ENCODE measurements around the gene NTM.

Gene NTM

DNA sequence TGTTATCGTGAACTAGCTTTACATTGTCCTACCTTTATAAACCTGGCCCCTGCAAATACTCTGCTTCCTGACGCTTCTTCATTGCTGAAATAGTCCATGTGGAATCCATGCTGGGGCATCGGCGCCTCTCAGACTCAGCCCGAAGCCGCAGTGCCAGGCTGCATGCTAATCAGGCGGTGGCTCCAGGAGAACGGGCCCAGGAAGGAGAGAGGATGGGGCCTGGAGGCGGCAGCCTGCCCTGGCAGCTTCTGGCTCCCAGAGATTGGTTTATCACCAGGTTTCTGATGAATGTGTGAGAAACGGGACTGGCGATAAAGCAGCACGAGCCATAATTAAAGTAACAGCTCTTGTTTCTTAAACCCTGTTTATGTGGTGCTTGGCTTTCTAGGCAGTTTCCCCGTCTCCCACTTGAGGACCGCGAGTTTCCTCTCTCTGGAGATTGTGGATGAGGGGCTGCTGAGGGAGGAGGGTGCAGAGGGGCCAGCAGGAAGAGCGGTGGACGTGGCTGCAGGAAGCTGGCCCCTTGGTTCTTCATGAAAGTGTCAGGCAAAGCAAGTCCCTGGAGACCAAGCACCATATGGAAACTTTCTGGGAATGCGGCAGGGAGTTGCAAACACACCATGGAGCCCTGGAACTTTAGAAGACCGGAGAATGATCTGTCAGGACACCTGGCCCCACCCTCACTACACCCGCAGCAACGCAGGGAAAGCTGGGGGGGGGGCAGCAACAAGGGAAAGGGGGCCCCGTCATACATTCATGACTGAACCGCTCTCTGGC is 93.4 kb downstream of the NTM start:
- no peaks in the 10 kb centered on the region for H3K9me3 ChIP-seq (ENCODE audit: control insufficient read depth, low read length)
- no peak overlapping the region for H3K4me3 ChIP-seq (ENCODE audit: extremely low read depth, insufficient read depth, low read length, poor library complexity, severe bottlenecking)
- no peak overlapping the region for H3K27ac ChIP-seq (ENCODE audit: low read depth, low read length, severe bottlenecking)
- H3K4me1 ChIP-seq (ENCODE audit: control insufficient read depth, insufficient read depth, low read length, poor library complexity, severe bottlenecking): peaks cover 7% of the 10 kb centered on the region
- no peaks in the 10 kb centered on the region for H3K36me3 ChIP-seq (ENCODE audit: control insufficient read depth, insufficient read depth, low read length)
- 70% methylated on average over 16 to 20 of the region's 23 CpGs for WGBS, 2 experiments (ENCODE audit: insufficient coverage in 2 of 2)

DNA sequence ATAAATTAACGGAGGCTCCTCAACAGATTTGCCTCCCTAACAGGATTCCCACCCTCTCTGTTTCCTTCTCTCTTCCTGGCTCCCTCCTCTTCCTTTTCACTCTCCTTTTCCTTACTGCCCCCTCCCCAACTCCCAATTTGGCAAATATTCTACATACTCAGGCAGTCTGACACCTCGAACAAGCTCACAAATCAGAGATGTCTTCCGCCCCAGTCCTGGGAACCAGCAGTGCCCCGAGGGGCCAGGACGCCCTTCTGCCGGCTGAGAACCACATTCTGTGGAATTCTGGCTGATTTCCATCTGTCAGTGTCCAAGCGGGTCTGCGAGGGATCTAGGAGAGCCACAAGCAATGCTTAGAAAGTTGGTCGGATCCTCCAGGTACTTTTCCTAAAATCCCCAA is 94.0 kb downstream of the NTM start:
- no peaks in the 10 kb centered on the region for H3K36me3 ChIP-seq (ENCODE audit: control insufficient read depth, insufficient read depth, low read length)
- H3K4me1 ChIP-seq (ENCODE audit: control insufficient read depth, insufficient read depth, low read length, poor library complexity, severe bottlenecking): peaks cover 7% of the 10 kb centered on the region
- H3K9me3 ChIP-seq (ENCODE audit: control insufficient read depth, low read length): no peaks in the 10 kb centered on the region
- no peak overlapping the region for H3K27ac ChIP-seq (ENCODE audit: low read depth, low read length, severe bottlenecking)
- 70 to 77% methylated on average over 8 of the region's 9 CpGs for WGBS, 2 experiments (ENCODE audit: insufficient coverage in 2 of 2)
- no peak overlapping the region for H3K4me3 ChIP-seq (ENCODE audit: extremely low read depth, insufficient read depth, low read length, poor library complexity, severe bottlenecking)

DNA sequence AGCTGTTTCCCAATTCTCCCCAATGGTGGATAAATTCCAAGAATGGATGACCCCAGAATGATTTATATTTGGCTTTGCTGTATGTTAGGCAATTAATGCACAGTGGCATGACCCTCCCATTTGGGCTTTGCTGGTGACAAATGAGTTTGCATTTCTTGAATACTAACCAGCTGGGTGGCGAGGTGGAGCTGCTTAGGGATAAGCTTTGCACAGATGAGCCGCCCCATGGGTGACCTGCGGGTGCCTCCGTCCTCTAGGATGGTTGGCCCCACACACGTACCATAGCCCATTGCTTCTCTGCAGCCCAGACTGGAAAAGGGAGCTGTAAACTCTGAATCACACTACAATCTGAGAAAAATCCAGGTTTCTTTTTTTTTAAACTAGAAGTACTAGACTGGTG is 94.6 kb downstream of the NTM start:
- no peaks in the 10 kb centered on the region for H3K36me3 ChIP-seq (ENCODE audit: control insufficient read depth, insufficient read depth, low read length)
- no peaks in the 10 kb centered on the region for H3K9me3 ChIP-seq (ENCODE audit: control insufficient read depth, low read length)
- peaks cover 7% of the 10 kb centered on the region for H3K4me1 ChIP-seq (ENCODE audit: control insufficient read depth, insufficient read depth, low read length, poor library complexity, severe bottlenecking)
- no peak overlapping the region for H3K4me3 ChIP-seq (ENCODE audit: extremely low read depth, insufficient read depth, low read length, poor library complexity, severe bottlenecking)
- no peak overlapping the region for H3K27ac ChIP-seq (ENCODE audit: low read depth, low read length, severe bottlenecking)
- 80 to 100% methylated on average over 2 to 4 of the region's 5 CpGs for WGBS, 2 experiments (ENCODE audit: insufficient coverage in 2 of 2)

DNA sequence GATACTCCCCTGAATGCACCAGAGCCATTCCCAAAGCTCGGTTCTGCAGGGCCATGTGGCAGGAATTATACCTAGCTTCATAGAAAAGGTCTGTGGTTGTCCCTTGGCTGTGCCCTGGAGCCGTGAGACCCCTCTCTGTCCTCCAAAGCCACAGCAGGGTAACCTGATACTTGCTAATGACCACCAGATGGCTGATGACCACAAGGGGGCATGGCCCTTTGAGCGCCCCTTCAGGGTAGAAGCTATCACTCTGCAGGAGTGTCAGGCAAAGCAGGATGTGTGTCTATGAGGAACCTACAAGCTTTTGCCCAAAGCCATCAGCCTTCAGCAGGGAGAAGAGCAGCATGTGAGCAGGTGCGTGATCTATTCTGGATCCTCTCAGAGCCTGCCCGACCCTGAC is 95.3 kb downstream of the NTM start:
- 43 to 44% methylated on average over 4 to 5 of the region's 5 CpGs for WGBS, 2 experiments (ENCODE audit: insufficient coverage in 2 of 2)
- Histone ChIP-seq H3K36me3 (ENCODE audit: control insufficient read depth, insufficient read depth, low read length) (no peaks in the 10 kb centered on the region), H3K27ac (ENCODE audit: low read depth, low read length, severe bottlenecking) (no peak overlapping the region), H3K4me1 (ENCODE audit: control insufficient read depth, insufficient read depth, low read length, poor library complexity, severe bottlenecking) (peaks cover 7% of the 10 kb centered on the region), H3K9me3 (ENCODE audit: control insufficient read depth, low read length) (no peaks in the 10 kb centered on the region), H3K4me3 (ENCODE audit: extremely low read depth, insufficient read depth, low read length, poor library complexity, severe bottlenecking) (no peak overlapping the region)

DNA sequence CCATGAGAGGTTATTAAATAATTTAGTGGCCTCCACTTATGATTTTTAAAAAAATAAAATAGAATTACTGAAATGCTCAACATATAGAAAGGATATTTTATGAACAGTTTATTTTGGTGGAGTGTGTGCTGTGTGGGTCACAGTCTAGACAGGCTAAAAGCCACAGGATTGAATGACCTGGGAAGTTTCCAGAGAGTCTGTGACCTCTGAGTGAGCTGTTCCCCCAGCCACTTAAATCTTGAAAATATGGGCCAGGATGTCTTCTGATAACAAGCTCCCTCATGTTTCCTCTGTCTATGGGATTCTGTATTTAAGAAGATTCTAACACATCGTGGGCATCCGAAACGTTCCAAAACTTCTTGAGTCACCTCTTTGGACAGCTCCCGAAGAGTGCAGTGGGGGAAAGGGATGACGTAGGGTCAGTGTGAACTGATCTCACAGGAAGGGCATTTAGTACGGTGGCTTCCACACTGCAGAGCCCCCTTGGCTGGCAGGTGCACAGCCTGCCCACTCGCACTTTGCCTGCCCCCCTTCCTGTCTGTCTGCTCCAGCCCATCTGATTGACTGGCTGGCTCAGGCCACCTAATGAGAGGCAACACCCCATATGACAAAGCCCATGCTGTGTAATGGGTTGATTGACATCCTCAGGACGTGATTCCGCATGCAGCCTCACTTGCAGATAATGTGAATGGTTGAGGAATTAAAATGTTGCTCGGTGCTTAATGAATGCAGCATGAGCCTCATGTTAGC is 97.4 kb downstream of the NTM start:
- H3K4me3 ChIP-seq (ENCODE audit: extremely low read depth, insufficient read depth, low read length, poor library complexity, severe bottlenecking): no peak overlapping the region
- H3K27ac ChIP-seq (ENCODE audit: low read depth, low read length, severe bottlenecking): no peak overlapping the region
- no peaks in the 10 kb centered on the region for H3K9me3 ChIP-seq (ENCODE audit: control insufficient read depth, low read length)
- H3K36me3 ChIP-seq (ENCODE audit: control insufficient read depth, insufficient read depth, low read length): no peaks in the 10 kb centered on the region
- peaks cover 7% of the 10 kb centered on the region for H3K4me1 ChIP-seq (ENCODE audit: control insufficient read depth, insufficient read depth, low read length, poor library complexity, severe bottlenecking)
- 65 to 69% methylated on average over 8 to 10 of the region's 10 CpGs for WGBS, 2 experiments (ENCODE audit: insufficient coverage in 2 of 2)

DNA sequence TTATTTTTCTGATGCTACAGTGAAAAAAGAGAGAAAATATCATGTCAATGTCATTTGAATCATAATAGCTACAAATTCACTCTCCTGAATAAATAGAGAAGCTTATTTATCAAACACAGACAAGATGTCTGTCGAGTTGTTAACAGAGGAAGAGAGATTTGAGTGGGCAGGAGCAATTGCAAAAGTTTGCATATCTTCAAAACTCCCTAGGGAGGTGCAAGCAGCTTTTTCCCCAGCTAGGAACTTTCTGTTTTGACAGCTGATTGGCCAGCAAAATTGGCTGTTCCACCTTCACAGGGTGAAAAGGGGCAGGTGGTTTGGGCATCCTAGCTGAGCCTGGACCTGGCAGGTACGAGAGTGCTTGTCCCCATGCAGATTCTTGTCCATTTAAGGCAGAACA is 98.2 kb downstream of the NTM start:
- peaks cover 7% of the 10 kb centered on the region for H3K4me1 ChIP-seq (ENCODE audit: control insufficient read depth, insufficient read depth, low read length, poor library complexity, severe bottlenecking)
- H3K27ac ChIP-seq (ENCODE audit: low read depth, low read length, severe bottlenecking): no peak overlapping the region
- WGBS, 2 experiments (ENCODE audit: insufficient coverage in 2 of 2): 63 to 64% methylated on average over 1 to 2 of the region's 2 CpGs
- no peaks in the 10 kb centered on the region for H3K9me3 ChIP-seq (ENCODE audit: control insufficient read depth, low read length)
- no peak overlapping the region for H3K4me3 ChIP-seq (ENCODE audit: extremely low read depth, insufficient read depth, low read length, poor library complexity, severe bottlenecking)
- no peaks in the 10 kb centered on the region for H3K36me3 ChIP-seq (ENCODE audit: control insufficient read depth, insufficient read depth, low read length)

DNA sequence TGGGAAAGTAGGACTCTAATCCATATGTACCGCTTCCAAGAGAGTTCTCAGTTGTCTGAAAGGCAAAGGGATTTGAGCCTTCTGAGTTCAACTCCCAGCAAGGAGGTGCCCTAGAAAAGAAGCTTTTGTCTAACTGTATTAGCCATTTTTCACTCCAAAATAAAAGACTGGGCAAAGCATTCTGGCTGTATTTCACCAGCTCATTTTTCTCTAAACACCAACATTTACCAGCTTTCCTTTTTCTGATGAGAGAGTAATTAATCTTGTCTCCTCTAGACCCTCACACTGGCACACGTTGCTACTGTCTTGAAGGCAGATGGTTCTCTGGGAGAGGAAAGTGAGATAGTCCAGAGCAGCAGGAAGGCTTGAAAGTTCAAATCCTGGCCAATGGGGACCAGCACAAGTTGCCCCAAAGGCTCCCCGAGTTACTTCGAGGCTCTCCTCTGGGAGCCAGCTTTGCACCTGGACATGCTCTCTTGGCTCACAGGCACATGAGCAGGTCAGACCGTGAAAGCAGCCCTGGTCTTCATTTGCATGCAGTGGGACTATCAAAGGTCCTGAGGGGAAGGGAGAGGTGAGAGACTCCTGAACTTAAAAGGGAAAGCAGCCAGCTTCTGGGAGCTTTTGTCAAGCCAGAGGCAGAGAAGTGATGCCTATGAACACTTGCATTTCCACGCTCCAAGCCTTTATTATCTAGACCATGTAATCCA is 100.0 kb downstream of the NTM start:
- Histone ChIP-seq H3K36me3 (ENCODE audit: control insufficient read depth, insufficient read depth, low read length) (no peaks in the 10 kb centered on the region), H3K4me1 (ENCODE audit: control insufficient read depth, insufficient read depth, low read length, poor library complexity, severe bottlenecking) (no peaks in the 10 kb centered on the region), H3K9me3 (ENCODE audit: control insufficient read depth, low read length) (no peaks in the 10 kb centered on the region), H3K27ac (ENCODE audit: low read depth, low read length, severe bottlenecking) (no peak overlapping the region), H3K4me3 (ENCODE audit: extremely low read depth, insufficient read depth, low read length, poor library complexity, severe bottlenecking) (no peak overlapping the region)
- 67 to 71% methylated on average over 5 of the region's 6 CpGs for WGBS, 2 experiments (ENCODE audit: insufficient coverage in 2 of 2)

DNA sequence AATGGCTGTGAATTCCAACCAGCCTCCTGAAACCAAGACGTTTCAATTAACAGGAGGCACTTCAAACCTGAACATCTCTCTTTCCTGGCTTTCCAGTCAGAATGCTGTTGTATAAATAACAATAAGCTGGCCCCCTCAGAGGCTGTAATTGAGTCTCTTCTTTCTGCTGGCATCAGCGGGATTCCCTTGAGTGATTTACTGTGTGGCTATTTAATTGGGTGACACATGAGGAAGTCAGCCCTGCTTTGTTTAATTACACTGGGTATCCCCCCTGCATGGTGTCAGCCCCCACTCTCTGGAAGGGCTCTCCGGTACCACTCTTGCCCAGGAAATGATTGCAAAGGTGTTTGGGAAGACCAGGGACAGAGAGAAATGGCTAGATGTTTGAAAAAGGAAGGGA is 101.6 kb downstream of the NTM start:
- H3K9me3 ChIP-seq (ENCODE audit: control insufficient read depth, low read length): no peaks in the 10 kb centered on the region
- H3K36me3 ChIP-seq (ENCODE audit: control insufficient read depth, insufficient read depth, low read length): no peaks in the 10 kb centered on the region
- no peak overlapping the region for H3K4me3 ChIP-seq (ENCODE audit: extremely low read depth, insufficient read depth, low read length, poor library complexity, severe bottlenecking)
- H3K4me1 ChIP-seq (ENCODE audit: control insufficient read depth, insufficient read depth, low read length, poor library complexity, severe bottlenecking): no peaks in the 10 kb centered on the region
- 63 to 80% methylated on average over 1 of the region's 3 CpGs for WGBS, 2 experiments (ENCODE audit: insufficient coverage in 2 of 2)
- no peak overlapping the region for H3K27ac ChIP-seq (ENCODE audit: low read depth, low read length, severe bottlenecking)

DNA sequence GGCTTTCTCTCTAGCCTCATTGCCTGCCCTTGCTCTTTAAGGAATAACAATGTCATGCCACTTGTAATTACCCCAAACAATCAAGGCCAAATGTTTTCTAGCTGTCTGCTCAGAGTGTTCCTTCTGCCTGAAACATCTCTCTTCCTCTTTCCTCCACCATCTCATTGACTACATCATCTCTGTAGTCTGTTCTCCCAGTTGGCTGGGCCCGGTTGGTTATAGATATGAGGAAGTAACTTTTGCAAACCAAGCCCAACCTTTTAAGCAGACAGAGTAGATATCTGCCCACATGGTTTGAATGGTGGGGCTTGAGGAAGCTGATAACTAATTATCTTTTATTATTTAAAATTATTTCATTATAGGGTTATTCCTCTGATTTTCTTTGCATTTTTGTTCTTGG is 104.5 kb downstream of the NTM start:
- WGBS, 2 experiments (ENCODE audit: insufficient coverage in 2 of 2): no CpG with 5 or more reads among the region's 1 CpG
- no peak overlapping the region for H3K27ac ChIP-seq (ENCODE audit: low read depth, low read length, severe bottlenecking)
- H3K36me3 ChIP-seq (ENCODE audit: control insufficient read depth, insufficient read depth, low read length): no peaks in the 10 kb centered on the region
- H3K9me3 ChIP-seq (ENCODE audit: control insufficient read depth, low read length): no peaks in the 10 kb centered on the region
- H3K4me3 ChIP-seq (ENCODE audit: extremely low read depth, insufficient read depth, low read length, poor library complexity, severe bottlenecking): no peak overlapping the region
- H3K4me1 ChIP-seq (ENCODE audit: control insufficient read depth, insufficient read depth, low read length, poor library complexity, severe bottlenecking): no peaks in the 10 kb centered on the region

DNA sequence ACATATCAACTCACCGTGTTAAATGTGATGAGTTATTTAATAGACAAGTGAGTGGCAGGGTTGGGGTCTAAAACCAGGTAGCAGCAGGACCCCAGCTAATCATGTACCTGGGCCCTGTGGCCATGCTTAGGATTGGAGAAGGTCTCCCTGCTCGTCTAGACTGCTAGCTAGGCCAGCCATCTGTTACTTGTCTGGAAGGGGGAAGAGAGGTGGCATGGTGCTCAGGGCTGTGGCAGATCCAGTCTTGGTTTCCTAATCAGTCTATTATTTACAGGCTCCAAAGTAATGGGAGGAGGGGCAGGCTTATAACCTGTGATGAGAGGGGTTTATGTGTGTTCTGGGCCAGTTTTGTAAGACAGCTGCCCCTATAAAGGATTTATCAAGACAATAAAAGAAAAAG is 105.9 kb downstream of the NTM start:
- H3K27ac ChIP-seq (ENCODE audit: low read depth, low read length, severe bottlenecking): no peak overlapping the region
- WGBS, 2 experiments (ENCODE audit: insufficient coverage in 2 of 2): 70% methylated on average over 1 of the region's 2 CpGs; no CpG with 5 or more reads in 1 of the 2 experiments
- H3K36me3 ChIP-seq (ENCODE audit: control insufficient read depth, insufficient read depth, low read length): no peaks in the 10 kb centered on the region
- no peaks in the 10 kb centered on the region for H3K4me1 ChIP-seq (ENCODE audit: control insufficient read depth, insufficient read depth, low read length, poor library complexity, severe bottlenecking)
- H3K9me3 ChIP-seq (ENCODE audit: control insufficient read depth, low read length): no peaks in the 10 kb centered on the region
- no peak overlapping the region for H3K4me3 ChIP-seq (ENCODE audit: extremely low read depth, insufficient read depth, low read length, poor library complexity, severe bottlenecking)
